GM13977 (cell line): ENCODE data around the gene RAD18.

Source experiments
- DNase-seq: peaks from one replicate; pipeline ENCODE4 v3.0.0; 2012; ENCODE audit warnings: low spot score
- in situ Hi-C: fragments of 300-500 bp; cut with MboI; formaldehyde crosslinking; loops from one replicate; pipeline ENCODE4 v1.12.0; 2022; ENCODE audit warnings: low sequenced_read_pairs, low pct_unique_long_range_greater_than_20kb, mixed read lengths, inconsistent platforms; ENCODE audit not compliant: unreplicated experiment
- TF ChIP-seq, protein P1 (sequence below): IDR thresholded peaks from 2 replicates; pipeline ENCODE4 v1.5.1; 2012; ENCODE audit warnings: mild to moderate bottlenecking, control low read depth; ENCODE audit not compliant: insufficient read depth; ENCODE audit errors: extremely low read depth, missing control alignments

RAD18 gene

DNA sequence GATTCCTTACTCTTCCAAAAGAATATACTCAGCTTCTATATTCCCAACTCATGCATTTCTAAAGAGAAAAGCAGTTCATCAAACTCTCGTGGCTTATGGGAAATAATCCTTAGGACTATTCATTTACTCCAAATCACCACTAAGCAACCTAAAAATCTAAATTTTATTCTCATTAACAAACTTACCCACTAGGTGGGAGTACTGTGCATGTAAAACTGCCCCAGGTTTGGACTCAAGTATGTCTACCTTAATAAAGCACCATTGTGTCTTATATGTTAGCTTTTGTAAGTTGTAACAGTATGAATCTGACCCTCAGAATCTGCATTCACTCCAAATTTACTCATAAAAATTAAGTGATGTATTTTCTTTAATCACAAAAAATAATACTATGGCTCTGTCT is 25.3 kb downstream of the RAD18 start:
- DNase-seq, result no peak
- in situ Hi-C loops, result no loop called here
- TF ChIP-seq, protein P1, sequence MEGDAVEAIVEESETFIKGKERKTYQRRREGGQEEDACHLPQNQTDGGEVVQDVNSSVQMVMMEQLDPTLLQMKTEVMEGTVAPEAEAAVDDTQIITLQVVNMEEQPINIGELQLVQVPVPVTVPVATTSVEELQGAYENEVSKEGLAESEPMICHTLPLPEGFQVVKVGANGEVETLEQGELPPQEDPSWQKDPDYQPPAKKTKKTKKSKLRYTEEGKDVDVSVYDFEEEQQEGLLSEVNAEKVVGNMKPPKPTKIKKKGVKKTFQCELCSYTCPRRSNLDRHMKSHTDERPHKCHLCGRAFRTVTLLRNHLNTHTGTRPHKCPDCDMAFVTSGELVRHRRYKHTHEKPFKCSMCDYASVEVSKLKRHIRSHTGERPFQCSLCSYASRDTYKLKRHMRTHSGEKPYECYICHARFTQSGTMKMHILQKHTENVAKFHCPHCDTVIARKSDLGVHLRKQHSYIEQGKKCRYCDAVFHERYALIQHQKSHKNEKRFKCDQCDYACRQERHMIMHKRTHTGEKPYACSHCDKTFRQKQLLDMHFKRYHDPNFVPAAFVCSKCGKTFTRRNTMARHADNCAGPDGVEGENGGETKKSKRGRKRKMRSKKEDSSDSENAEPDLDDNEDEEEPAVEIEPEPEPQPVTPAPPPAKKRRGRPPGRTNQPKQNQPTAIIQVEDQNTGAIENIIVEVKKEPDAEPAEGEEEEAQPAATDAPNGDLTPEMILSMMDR, result peak; percentile 37

DNA sequence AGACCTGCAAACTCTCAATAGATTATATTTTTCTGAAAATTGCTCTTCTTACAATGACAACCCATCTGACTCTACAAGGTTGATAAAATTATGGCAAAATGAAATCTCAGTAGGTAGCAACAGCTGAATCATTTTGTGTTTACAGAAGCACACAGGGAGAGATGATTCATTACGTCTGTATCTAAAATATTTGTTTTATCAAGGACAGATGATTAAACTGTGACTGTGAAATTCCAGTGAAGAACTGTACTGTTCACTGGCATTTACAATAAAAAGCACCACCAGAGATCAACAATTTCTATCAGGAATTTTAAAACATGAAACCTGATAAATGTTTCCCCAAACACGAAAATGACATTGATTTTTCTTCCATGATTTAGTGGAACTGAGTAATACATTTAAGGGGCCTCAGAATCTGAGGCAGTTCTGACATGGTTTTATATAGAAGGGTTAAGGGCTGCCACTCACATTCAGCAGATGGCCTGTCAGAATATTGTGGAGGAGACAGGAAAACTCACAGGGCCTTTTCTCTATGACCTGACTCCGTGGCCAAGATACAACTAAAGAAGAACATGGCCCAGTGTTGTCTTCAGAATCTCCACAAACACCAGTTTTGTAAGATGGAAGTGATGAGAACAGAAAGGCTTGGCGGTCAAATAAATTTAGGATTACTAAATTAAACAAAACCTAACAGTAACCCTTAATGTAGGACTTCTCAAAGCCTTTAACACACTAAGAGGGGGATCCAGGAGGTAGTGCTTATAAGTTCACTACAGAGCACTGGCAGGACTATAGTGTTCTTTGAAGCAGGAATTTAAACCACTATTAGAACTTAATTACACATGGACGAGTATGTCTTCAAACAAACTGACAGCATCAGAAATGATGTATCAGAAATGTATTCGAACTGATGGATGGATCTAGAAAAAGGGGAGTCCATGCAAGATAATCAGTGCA is 25.9 kb downstream of the RAD18 start:
- in situ Hi-C loops, result no loop called here
- DNase-seq, result no peak
- TF ChIP-seq, protein P1, result no peak

DNA sequence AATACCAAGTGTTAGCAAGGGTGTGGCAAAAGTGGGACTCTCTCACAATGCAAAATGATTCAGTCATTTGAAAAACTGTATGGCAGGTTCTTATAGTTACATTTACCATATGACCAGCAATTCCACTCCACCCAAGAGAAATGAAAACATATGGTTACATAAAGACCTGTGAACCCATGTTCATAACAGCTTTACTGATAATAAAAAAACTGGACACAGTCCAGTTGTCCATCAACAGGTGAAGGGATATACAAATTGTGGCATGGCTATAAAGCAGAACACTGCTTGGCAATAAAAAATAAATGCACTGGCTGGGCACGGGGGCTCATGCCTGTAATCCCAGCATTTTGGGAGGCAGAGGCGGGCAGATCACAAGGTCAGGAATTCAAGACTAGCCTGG is 30.8 kb downstream of the RAD18 start:
- in situ Hi-C loops, result no loop called here

DNA sequence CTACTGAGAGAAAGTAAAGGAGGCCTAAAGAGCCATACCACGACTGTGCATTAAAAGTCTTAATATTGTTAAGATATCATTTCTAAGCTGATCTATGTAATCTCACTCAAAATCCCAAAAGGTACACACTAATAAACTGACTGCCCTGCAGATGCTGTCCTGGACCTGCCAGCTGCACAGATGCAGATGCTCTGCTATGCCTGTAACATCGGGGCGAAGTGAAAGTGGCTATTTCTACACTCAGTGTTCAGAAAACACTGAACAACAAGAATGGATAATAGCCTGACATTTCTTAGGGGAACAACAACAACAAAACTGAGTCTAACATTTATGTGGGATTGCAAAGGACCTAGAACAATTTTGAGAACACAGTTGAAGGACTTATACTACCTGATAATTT is 31.9 kb downstream of the RAD18 start:
- in situ Hi-C loops, result no loop called here
- TF ChIP-seq, protein P1, result no peak
- DNase-seq, result no peak

More for the DNA sequence above, 30.8 kb downstream of the RAD18 start:
- DNase-seq, result no peak
- TF ChIP-seq, protein P1, result no peak

DNA sequence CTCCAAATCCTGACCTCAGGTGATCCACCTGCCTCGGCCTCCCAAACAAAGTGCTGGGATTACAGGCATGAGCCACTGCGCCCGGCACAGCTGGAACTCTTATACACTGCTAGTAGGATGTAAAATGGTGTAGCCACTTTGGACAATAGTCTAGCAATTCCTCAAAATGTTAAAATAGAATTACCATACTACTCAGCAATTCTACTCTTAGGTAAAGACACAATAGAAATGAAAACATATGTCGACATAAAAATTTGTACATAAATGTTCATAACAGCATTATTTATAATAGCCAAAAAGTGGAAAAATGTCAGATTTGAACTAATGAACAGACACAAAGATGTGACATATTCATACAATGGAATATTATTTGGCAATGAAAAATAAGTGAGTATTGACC is 33.4 kb downstream of the RAD18 start:
- TF ChIP-seq, protein P1, result no peak
- in situ Hi-C loops, result no loop called here

DNA sequence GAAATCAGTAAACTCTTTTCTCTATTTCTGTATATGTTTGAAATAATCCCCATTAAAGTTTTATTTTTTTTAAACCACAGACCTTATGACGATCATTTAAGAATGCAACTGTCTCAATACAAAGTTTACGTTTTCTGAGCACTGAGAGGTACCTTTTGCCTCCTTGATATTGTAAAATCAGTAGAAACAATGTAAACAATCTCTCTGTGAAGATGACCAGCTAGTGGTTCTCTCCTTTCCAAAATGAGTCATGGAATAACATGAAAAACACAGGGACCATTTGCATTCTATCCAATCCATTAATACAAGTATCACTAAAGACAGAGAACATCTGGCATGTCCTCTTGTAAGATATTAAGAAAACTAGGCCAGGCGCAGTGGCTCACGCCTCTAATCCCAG is 48.8 kb downstream of the RAD18 start:
- no peak for DNase-seq
- in situ Hi-C loops, result no loop called here
- TF ChIP-seq, protein P1, result no peak

More for the DNA sequence above, 33.4 kb downstream of the RAD18 start:
- no peak for DNase-seq
